ENCODE data around the gene ADAMTS17.

Gene ADAMTS17

DNA sequence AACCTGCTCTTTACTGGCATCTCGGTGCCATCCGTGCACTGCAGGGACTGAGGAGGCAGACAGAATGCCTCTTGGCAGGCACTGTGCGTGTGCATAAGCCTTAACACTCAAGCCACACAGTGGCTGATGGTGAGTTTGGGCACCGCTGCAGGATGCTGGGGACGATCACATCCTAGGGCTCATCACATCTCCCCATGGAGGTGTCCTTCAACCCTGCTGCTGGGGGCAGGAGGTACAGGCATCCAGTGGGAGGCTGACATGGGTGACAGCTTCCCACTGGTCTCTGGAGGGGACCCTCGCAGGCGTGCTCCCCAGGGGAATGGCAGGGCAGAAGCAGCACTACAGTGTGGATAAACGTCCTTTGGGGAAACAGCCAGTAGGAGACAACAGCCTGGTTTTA lies 190.9 kb downstream of the ADAMTS17 start:
- H3K9ac ChIP-seq (ENCODE audit: low read depth, low read length) = no peak overlapping the region
- peaks cover 6% of the 10 kb centered on the region; the same call in 1 of the 2 replicates for H3K9me3 ChIP-seq (ENCODE audit: control insufficient read depth, insufficient read depth, low read length)
- no peaks in the 10 kb centered on the region for H3K36me3 ChIP-seq (ENCODE audit: insufficient read depth, low read length)
- H3K4me1 ChIP-seq (ENCODE audit: insufficient read depth, low read length) = no peaks in the 10 kb centered on the region

DNA sequence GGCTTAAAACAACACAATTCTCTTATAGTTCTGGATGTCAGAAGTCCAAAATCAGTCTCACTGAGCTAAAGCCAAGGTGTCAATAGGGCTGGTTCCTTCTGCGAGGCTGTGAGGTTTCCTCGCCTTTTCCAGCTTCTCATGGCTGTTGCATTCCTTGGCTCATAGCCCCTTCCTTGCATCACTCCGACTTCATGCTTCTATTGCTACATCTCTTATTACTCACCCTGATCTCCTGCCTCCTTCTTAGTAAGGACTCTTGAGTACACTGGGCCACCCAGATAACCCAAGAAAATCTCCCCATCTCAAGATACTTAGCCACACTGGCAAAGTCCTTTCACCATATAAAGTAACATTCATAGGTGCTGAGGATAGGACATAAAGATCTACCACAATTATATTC lies 193.9 kb downstream of the ADAMTS17 start:
- Histone ChIP-seq H3K4me1 (ENCODE audit: insufficient read depth, low read length) (no peaks in the 10 kb centered on the region), H3K9me3 (ENCODE audit: control insufficient read depth, insufficient read depth, low read length) (peaks cover 6% of the 10 kb centered on the region; the same call in 1 of the 2 replicates), H3K9ac (ENCODE audit: low read depth, low read length) (no peak overlapping the region), H3K36me3 (ENCODE audit: insufficient read depth, low read length) (no peaks in the 10 kb centered on the region)

- H3K9ac ChIP-seq (ENCODE audit: low read depth, low read length) = no peak overlapping the region
- H3K4me1 ChIP-seq (ENCODE audit: insufficient read depth, low read length) = no peaks in the 10 kb centered on the region
- H3K36me3 ChIP-seq (ENCODE audit: insufficient read depth, low read length) = no peaks in the 10 kb centered on the region
- H3K9me3 ChIP-seq (ENCODE audit: control insufficient read depth, insufficient read depth, low read length) = peaks cover 6% of the 10 kb centered on the region; the same call in 1 of the 2 replicates
Observed at GRCh38 chr15:100143378-100143777, 198.4 kb downstream of the ADAMTS17 start.

GRCh38 chr15:100141311-100142001 lies 200.3 kb downstream of the ADAMTS17 start:
- no peaks in the 10 kb centered on the region for H3K9me3 ChIP-seq (ENCODE audit: control insufficient read depth, insufficient read depth, low read length)
- no peak overlapping the region for H3K9ac ChIP-seq (ENCODE audit: low read depth, low read length)
- no peaks in the 10 kb centered on the region for H3K4me1 ChIP-seq (ENCODE audit: insufficient read depth, low read length)
- H3K36me3 ChIP-seq (ENCODE audit: insufficient read depth, low read length) = no peaks in the 10 kb centered on the region

- Histone ChIP-seq H3K36me3 (ENCODE audit: insufficient read depth, low read length) (no peaks in the 10 kb centered on the region), H3K9me3 (ENCODE audit: control insufficient read depth, insufficient read depth, low read length) (no peaks in the 10 kb centered on the region), H3K9ac (ENCODE audit: low read depth, low read length) (no peak overlapping the region), H3K4me1 (ENCODE audit: insufficient read depth, low read length) (no peaks in the 10 kb centered on the region)
Observed at GRCh38 chr15:100140527-100141308, 201.1 kb downstream of the ADAMTS17 start.

DNA sequence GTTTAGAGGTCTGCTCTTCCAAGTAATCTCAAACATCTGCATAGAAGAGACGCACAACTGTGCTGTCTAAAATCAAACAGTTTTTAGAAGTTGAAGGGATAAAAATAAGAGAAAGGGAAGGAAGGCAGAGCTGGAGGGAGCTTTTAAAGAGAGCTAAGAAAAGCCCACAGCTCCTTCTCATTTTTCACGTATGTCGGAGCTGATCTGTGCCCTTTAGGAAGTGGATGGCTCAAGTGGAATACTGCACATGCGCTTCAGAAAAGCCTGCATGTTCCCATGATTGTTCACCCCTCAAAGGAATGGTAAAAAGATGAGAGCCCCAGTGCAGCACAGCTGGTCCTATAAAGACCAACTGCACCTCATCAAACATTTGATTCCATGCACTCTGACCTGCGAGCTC lies 207.2 kb downstream of the ADAMTS17 start:
- Histone ChIP-seq H3K36me3 (ENCODE audit: insufficient read depth, low read length) (no peaks in the 10 kb centered on the region), H3K9me3 (ENCODE audit: control insufficient read depth, insufficient read depth, low read length) (no peaks in the 10 kb centered on the region), H3K4me1 (ENCODE audit: insufficient read depth, low read length) (no peaks in the 10 kb centered on the region)

GRCh38 chr15:100134089-100134583 lies 207.6 kb downstream of the ADAMTS17 start:
- H3K4me1 ChIP-seq (ENCODE audit: insufficient read depth, low read length) = no peaks in the 10 kb centered on the region
- H3K9me3 ChIP-seq (ENCODE audit: control insufficient read depth, insufficient read depth, low read length) = no peaks in the 10 kb centered on the region
- H3K9ac ChIP-seq (ENCODE audit: low read depth, low read length) = no peak overlapping the region
- no peaks in the 10 kb centered on the region for H3K36me3 ChIP-seq (ENCODE audit: insufficient read depth, low read length)

More for the DNA sequence above, 207.2 kb downstream of the ADAMTS17 start:
- H3K9ac ChIP-seq (ENCODE audit: low read depth, low read length) = no peak overlapping the region

DNA sequence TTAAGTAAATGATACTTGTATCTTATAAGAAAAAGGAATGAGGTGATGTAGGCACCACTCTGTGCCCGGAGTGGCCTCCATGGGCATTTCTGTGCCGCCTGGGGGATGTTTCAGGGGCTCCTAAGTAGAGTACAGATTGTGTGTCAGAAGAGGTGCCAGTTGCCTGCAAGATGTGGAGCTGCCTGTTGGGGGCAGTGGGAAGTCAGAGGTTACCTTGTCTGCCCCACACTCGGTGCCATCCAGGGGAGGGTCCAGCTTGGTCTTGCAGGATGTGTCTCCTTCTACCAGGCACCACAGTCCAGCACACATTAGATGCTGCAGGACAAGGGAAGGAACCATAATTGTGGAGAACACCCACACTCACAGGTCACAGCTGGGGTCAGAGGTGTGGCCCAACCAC lies 208.8 kb downstream of the ADAMTS17 start:
- no peaks in the 10 kb centered on the region for H3K9me3 ChIP-seq (ENCODE audit: control insufficient read depth, insufficient read depth, low read length)
- H3K9ac ChIP-seq (ENCODE audit: low read depth, low read length) = no peak overlapping the region
- H3K4me1 ChIP-seq (ENCODE audit: insufficient read depth, low read length) = no peaks in the 10 kb centered on the region
- no peaks in the 10 kb centered on the region for H3K36me3 ChIP-seq (ENCODE audit: insufficient read depth, low read length)

GRCh38 chr15:100132309-100132708 lies 209.5 kb downstream of the ADAMTS17 start:
- H3K36me3 ChIP-seq (ENCODE audit: insufficient read depth, low read length) = no peaks in the 10 kb centered on the region
- no peaks in the 10 kb centered on the region for H3K9me3 ChIP-seq (ENCODE audit: control insufficient read depth, insufficient read depth, low read length)
- H3K9ac ChIP-seq (ENCODE audit: low read depth, low read length) = no peak overlapping the region
- no peaks in the 10 kb centered on the region for H3K4me1 ChIP-seq (ENCODE audit: insufficient read depth, low read length)

DNA sequence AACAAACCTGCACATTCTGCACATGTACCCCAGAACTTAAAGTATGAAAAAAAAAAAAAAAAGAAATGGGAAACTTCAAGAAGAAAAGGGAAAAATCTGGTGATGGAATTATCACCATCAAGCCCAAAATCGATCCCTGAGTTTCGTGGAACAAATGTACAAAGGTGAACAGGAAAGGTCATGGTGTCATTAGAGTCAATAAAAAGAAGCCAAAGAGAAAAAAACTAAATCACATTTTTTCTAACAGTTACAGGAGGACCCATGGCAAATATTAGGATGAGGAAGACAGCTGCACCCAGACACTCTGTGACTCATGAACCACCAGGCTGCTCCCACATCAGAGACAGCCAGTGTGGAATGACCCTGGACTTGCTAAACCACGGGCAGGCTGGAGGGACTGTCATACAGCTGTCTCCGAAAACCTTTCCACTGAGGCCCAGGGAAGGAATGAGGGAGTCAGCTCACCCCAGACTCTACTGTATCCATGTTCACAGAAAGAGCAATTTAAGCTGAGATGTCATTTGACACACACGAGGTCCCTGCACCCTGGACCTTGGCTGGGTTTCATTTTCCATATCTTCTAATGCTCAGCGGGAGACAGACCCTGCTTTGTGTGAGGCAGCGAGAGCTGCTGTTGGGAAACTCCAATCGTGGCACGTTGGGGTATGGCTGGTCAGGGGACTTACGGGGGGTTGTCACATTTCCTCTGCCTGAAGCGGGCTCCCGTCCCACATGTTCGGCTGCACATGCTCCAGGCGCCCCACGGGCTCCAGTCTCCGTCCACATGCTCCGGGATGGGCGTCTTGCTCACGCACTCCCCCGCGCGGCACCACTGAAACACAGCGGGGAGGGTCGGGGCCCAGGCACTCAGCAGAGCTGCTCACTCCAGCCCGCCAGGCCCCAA lies 210.2 kb downstream of the ADAMTS17 start:
- Histone ChIP-seq H3K4me1 (ENCODE audit: insufficient read depth, low read length) (no peaks in the 10 kb centered on the region), H3K9me3 (ENCODE audit: control insufficient read depth, insufficient read depth, low read length) (no peaks in the 10 kb centered on the region), H3K36me3 (ENCODE audit: insufficient read depth, low read length) (no peaks in the 10 kb centered on the region), H3K9ac (ENCODE audit: low read depth, low read length) (no peak overlapping the region)

DNA sequence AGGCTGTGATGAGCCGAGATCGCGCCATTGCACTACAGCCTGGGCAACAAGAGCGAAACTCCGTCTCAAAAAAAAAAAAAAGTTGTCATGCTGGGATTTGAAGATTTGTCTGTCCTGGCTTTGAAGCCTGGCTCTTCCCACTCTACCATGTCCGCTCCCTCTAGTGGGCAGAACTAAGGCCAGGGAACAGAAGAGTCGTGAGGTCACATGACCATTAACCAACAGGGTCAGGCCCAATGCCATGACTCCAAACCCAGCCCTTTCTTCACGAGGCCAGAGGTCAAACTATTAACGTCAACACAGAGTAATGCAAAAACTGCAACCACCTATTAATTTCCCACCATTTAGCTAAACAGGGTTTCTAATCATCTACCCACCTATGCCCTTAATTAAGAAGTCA lies 212.1 kb downstream of the ADAMTS17 start:
- Histone ChIP-seq H3K4me1 (ENCODE audit: insufficient read depth, low read length) (no peaks in the 10 kb centered on the region), H3K9ac (ENCODE audit: low read depth, low read length) (no peak overlapping the region), H3K9me3 (ENCODE audit: control insufficient read depth, insufficient read depth, low read length) (no peaks in the 10 kb centered on the region), H3K36me3 (ENCODE audit: insufficient read depth, low read length) (no peaks in the 10 kb centered on the region)

GRCh38 chr15:100125401-100126191 lies 216.2 kb downstream of the ADAMTS17 start:
- Histone ChIP-seq H3K36me3 (ENCODE audit: insufficient read depth, low read length) (no peaks in the 10 kb centered on the region), H3K4me1 (ENCODE audit: insufficient read depth, low read length) (no peaks in the 10 kb centered on the region), H3K9me3 (ENCODE audit: control insufficient read depth, insufficient read depth, low read length) (0 out of 2 replicates have a peak, but pooled peaks cover 5% of the 10 kb centered on the region), H3K9ac (ENCODE audit: low read depth, low read length) (no peak overlapping the region)

- peaks cover 5% of the 10 kb centered on the region; the same call in 1 of the 2 replicates for H3K9me3 ChIP-seq (ENCODE audit: control insufficient read depth, insufficient read depth, low read length)
- no peaks in the 10 kb centered on the region for H3K36me3 ChIP-seq (ENCODE audit: insufficient read depth, low read length)
- no peaks in the 10 kb centered on the region for H3K4me1 ChIP-seq (ENCODE audit: insufficient read depth, low read length)
- H3K9ac ChIP-seq (ENCODE audit: low read depth, low read length) = no peak overlapping the region
Observed at GRCh38 chr15:100124936-100125335, 216.8 kb downstream of the ADAMTS17 start.

All from ES-I3 (cell line).